GM18909 (cell line): ENCODE measurements around the gene CD320.
A peak's percentile ranks its signal among the peaks of the same experiment; 100 is the strongest.
"Not testable (repeated sequence)": the region's sequence is repeated elsewhere in the genome, so short reads cannot be mapped to it uniquely, and the experiment has no call there.

Experiments used
- ATAC-seq: cut with Tn5 transposase; IDR thresholded peaks from one replicate; pipeline ENCODE4 v1.9.1; 2021; ENCODE audit warnings: mild to moderate bottlenecking; ENCODE audit not compliant: unreplicated experiment, poor library complexity

The CD320 gene

GRCh38 chr19:8333767-8334457 lies 25.8 kb upstream of the CD320 start:
- ATAC-seq, result no peak

GRCh38 chr19:8332976-8333766 lies 25.0 kb upstream of the CD320 start:
- no peak for ATAC-seq

DNA sequence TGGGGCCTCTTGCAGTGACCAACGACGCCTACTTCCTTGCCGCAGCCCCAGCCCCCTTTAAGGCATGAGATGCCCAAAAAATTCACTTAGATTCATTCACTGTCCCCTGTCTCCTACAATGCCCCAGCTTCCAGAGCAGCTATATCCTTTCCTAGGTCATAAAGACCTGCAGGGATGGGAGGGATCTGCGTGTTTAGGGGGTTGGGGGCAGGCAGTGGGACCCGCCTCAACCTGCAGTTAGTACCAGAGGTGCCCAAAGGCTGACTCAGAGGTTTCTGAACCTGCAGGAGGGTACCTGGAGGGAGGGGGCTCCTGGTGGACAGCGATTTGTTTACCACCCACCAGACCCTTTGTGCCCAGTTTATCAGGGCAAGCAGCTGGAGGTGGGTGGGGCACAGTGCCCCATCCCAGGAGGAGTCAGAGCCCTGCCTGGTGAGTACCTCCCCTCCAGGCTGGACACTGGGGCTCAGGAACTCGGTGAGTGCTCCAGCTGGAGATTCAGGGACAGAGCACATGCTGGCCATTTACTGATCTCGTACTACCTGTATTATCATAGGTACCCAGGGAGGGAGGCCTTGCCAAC lies 23.2 kb upstream of the CD320 start:
- no peak for ATAC-seq

DNA sequence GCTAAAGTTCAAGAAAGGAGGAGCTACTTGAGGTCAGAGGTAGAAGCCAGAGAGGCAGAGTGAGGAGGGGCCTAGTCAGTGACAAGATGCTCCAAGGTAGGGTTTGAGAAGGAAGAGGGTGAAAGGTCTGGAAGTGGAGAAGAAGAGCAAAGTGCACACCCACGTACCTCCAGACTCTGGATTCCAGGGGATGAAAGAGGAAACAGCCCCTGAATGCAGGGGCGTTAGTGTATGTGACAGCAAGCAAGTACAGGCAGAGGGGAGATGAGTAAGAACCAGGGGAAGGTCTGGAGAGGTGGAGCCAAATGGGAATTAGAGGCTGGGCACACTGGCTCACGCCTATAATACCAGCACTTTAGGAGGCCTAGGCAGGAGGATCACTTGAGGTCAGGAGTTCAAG lies 21.8 kb upstream of the CD320 start:
- ATAC-seq, result no peak

- no peak for ATAC-seq
These were observed 17.3 kb upstream of the CD320 start for GRCh38 chr19:8325454-8325853.

GRCh38 chr19:8324186-8325050 lies 16.3 kb upstream of the CD320 start:
- ATAC-seq, result no peak

GRCh38 chr19:8323781-8324185 lies 15.6 kb upstream of the CD320 start:
- no peak for ATAC-seq

DNA sequence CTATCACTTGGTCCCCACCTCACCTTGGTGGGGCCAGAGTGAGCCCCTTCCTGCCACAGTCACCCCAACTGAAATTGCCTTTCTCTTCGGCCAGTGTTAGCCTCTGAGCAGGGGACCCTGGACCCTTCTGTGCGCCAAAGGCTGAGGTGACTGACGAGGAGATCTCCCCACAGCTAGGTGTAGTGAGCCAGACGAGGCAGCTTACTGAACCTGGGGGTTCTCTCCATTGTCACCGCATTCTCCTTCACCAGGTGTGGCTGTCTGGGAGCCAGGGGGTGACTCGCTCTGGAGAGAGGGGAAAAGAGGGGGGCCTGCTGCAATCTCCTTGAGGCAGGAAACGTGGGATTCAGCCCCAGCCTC lies 14.5 kb upstream of the CD320 start:
- no peak for ATAC-seq

- ATAC-seq, result no peak
These were observed 14.0 kb upstream of the CD320 start for GRCh38 chr19:8321986-8322637.

DNA sequence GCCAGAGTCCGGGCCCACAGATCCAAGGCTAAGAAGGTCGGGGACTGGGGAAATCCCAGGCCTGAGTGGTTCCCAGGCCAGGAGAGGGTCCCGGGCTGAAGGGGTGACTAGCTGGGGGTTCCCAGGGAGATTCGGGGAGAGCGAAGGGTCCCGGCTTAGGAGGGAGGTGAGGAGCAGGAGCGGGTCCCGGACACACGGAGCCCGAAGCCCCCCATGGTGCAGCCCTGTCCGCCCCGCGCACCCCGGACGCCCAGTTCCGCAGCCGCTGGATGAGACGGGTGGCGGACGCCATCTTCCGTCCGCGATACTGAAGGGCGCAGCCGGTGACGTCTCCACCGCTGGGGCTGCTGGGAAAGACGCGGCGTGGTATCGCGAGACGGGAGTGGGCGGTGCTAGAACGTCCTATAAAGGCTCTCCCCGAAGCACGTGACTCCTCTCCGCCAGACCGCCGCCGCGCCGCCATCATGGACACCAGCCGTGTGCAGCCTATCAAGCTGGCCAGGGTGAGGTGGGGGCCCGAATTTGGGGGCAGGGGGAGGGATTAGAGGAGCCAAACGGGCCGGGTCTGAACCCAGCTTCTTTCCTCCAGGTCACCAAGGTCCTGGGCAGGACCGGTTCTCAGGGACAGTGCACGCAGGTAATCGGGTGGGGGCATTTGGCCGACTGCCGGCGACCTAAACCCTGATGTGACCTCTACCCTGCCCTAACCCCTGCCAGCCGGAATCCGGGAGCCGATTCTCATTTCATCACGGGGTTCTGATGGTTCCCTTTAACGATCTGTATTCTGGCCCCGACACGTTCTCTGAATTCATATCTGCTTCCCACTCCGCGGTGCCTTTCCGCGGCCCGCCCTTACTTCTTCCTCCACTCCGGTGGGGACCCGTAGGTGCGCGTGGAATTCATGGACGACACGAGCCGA lies 13.2 kb upstream of the CD320 start, which contains the start of the genes NDUFA7 and RPS28:
TSS of gene NDUFA7 (minus strand) at position 309 of the 919 bp plus-strand sequence. CDS start at position 292, 17 bp downstream.
TSS of gene RPS28 (plus strand) at position 430 of the 919 bp plus-strand sequence. CDS start at position 465, 35 bp downstream.
- ATAC-seq, result peak; percentile 93

- peak; percentile 15 for ATAC-seq
These were observed 12.5 kb upstream of the CD320 start for GRCh38 chr19:8320564-8321066.

DNA sequence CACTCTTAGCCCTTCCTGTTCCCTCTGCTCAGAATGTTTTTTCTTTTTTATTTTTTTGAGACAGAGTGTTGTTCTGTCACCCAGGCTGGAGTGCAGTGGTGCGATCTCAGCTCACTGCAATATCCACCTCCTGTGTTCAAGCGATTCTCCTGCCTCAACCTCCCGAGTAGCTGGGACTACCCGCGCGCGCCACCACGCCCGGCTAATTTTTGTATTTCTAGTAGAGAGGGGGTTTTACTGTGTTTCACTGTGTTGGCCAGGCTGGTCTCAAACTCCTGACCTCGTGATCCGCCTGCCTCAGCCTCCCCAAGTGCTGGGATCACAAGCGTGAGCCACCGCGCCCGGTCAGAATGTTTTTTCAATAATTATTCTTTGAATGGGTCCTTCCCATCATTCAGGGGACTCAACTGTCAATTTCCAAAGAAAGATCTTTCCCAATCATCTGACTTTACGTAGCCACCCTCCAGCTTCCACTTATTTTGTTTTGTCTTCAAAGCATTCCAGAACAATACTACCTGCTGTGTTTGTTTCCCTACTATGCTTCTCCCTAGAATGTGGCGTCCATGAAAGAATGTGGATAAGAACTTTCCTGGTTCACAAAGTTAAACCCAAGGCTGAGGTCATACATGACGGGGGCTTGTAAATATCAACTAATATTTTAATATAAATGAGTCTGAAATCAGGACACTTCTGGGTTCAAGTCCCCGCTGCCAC lies 11.8 kb upstream of the CD320 start:
- ATAC-seq, result no peak

DNA sequence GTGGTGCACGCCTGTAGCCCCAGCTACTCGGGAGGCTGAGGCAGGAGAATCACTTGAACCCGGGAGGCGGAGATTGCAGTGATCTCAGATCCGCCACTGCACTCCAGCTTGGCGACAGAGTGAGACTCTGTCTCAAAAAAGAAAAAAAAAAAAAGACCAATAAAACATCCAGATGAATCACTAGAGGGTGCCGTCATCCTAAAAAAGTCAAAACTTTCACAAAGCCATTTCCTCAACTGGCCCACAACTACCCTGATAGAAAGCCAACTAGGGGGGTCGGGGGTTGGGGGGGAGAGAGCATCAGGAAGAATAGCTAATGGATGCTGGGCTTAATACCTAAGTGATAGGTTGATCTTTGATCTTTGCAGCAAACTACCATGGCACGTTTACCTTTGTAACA lies 10.7 kb upstream of the CD320 start:
- not testable (repeated sequence) for ATAC-seq

DNA sequence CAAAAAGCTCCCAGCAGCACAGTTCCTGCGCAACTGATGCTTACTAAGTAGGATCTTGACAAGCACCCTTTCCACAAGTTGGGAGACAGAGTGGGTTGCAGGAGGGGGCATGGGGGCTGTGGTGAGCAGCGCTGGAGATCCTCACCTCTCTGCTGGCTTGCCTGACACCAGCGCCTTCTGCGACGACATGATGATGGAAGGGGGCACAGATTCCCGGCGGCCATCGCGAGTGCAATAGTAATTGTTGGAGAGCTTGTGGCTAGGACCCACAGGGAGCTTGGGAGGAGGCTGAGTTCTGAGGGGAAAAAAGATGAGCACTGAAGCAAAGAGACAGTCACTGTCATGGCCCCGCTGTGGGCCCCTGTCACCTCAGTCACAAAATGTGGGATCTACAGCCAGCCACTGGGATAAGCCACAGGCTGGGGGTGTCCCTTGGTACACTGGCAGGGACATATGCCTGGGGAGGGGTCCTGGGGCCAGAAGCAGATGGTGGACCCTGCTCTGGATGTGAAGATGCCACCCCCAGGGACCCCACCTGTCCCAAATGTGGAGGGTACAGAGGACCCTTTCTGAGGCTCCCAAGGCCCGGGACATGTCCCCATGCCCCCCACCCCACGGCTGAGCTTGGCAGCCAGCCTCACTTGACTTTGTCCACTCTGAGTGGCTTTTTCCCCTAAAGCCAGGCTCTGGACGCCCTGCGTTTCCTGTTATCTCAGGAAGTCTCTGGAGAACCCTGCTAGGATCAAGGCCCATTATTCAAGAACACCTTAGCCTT lies 8.4 kb upstream of the CD320 start:
- no peak for ATAC-seq

DNA sequence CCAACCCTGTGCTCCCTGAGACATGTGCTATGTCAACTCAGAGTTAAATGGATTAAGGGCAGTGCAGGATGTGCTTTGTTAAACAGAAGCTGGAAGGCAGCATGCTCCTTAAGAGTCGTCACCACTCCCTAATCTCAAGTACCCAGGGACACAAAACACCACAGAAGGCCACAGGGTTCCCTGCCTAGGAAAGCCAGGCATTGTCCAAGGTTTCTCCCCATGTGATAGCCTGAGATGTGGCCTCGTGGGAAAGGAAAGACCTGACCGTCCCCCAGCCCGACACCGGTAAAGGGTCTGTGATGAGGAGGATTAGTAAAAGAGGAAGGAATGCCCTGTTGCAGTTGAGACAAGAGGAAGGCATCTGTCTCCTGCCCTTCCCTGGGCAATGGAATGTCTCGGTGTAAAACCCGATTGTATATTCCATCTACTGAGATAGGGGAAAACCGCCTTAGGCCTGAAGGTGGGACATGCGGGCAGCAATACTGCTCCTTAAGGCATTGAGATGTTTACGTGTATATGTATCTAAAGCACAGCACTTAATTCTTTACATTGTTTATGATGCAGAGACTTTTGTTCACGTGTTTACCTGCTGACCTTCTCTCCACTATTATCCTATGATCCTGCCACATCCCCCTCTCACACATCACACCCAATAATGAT lies 7.0 kb upstream of the CD320 start:
- not testable (repeated sequence) for ATAC-seq

DNA sequence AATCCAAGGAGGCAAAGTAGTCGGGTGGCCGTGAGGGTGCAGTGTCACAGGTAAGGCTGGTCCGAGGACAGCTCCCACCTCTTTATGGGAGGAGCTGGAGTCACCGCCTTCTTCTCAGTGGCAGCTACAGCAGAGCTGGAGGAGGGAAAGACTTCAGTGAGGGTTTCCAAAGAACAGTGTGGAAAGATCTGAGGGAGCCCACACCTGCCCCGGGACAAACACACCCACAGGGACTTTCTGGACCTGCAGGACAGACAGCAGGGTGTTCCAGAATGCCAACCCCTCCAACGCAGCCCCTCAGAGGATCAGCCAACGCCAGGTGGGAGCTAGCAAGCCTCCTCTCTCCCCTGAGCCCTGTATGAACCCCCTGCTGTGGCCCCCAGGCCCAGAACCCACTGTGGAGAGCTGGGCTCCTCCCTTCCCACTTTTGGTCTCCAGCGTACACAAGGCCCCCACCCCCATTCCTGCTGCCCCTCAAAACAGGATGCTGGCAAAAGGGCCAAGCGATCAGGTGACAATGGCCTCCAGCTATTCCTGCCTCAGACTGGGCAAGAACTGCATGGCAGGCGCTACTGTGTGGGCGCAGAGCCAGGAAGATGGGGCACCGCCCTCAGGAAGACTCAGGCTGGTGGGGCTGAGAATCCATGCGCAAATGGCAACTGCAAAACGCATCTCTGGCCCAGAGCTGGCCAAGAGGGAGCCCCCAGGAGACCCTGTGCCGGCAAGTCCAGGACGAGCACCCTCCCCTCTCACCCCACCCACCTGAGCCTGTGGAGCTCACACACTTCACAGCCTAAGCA lies 3.5 kb upstream of the CD320 start:
- no peak for ATAC-seq
